GM19351 (cell line): ENCODE data around the gene EPG5.
A peak's percentile ranks its signal among the peaks of the same experiment; 100 is the strongest.
"Not testable (repeated sequence)": the region's sequence is repeated elsewhere in the genome, so short reads cannot be mapped to it uniquely, and the experiment has no call there.

Experiments used
- ATAC-seq: cut with Tn5 transposase; IDR thresholded peaks from one replicate; pipeline ENCODE4 v1.9.1; 2021; ENCODE audit warnings: mild to moderate bottlenecking, moderate library complexity; ENCODE audit not compliant: unreplicated experiment

EPG5 gene

GRCh38 chr18:45967007-45967706 is at the start of gene EPG5:
TSS of gene EPG5 (minus strand) at chr18:45967329. CDS start at chr18:45967239, 90 bp downstream.
- ATAC-seq, result peak; percentile 95

GRCh38 chr18:46013484-46014189 is 46.5 kb upstream of the EPG5 start:
- ATAC-seq, result peak; percentile 85

GRCh38 chr18:46010676-46011075 is 43.5 kb upstream of the EPG5 start:
- no peak for ATAC-seq

- no peak for ATAC-seq
Observed at GRCh38 chr18:46010050-46010449, 42.9 kb upstream of the EPG5 start.

- no peak for ATAC-seq
Observed at GRCh38 chr18:46009125-46009840, 42.2 kb upstream of the EPG5 start.

- no peak for ATAC-seq
Observed at GRCh38 chr18:46008531-46008930, 41.4 kb upstream of the EPG5 start.

- ATAC-seq, result no peak
Observed at GRCh38 chr18:46007165-46007564, 40.0 kb upstream of the EPG5 start.

GRCh38 chr18:46002934-46003333 is 35.8 kb upstream of the EPG5 start:
- ATAC-seq, result no peak

- ATAC-seq, result no peak
Observed at GRCh38 chr18:46001892-46002291, 34.8 kb upstream of the EPG5 start.

GRCh38 chr18:46001074-46001473 is 33.9 kb upstream of the EPG5 start:
- no peak for ATAC-seq

GRCh38 chr18:45999536-45999935 is 32.4 kb upstream of the EPG5 start:
- ATAC-seq, result no peak

GRCh38 chr18:45998244-45998643 is 31.1 kb upstream of the EPG5 start:
- ATAC-seq, result no peak

GRCh38 chr18:45997700-45998151 is 30.6 kb upstream of the EPG5 start:
- ATAC-seq, result peak; percentile 44

GRCh38 chr18:45995461-45995860 is 28.3 kb upstream of the EPG5 start:
- ATAC-seq, result no peak

- ATAC-seq, result no peak
Observed at GRCh38 chr18:45993438-45993837, 26.3 kb upstream of the EPG5 start.

- not testable (repeated sequence) for ATAC-seq
Observed at GRCh38 chr18:45992527-45992926, 25.4 kb upstream of the EPG5 start.

- ATAC-seq, result no peak
Observed at GRCh38 chr18:45991788-45992187, 24.7 kb upstream of the EPG5 start.

GRCh38 chr18:45984546-45985235 is 17.6 kb upstream of the EPG5 start:
- ATAC-seq, result no peak

- ATAC-seq, result no peak
Observed at GRCh38 chr18:45981821-45982220, 14.7 kb upstream of the EPG5 start.

- no peak for ATAC-seq
Observed at GRCh38 chr18:45980229-45980628, 13.1 kb upstream of the EPG5 start.

- ATAC-seq, result no peak
Observed at GRCh38 chr18:45978084-45978483, 11.0 kb upstream of the EPG5 start.
